Stimulated activated CD4-positive, alpha-beta T cell treated with anti-CD3 and anti-CD28 coated beads, Interleukin-15, amount 100 ng/mL, for 24 hours (primary cell): Measurements from ENCODE around the gene ZNF740.
A peak's percentile ranks its signal among the peaks of the same experiment; 100 is the strongest.
"Not testable (repeated sequence)": the region's sequence is repeated elsewhere in the genome, so short reads cannot be mapped to it uniquely, and the experiment has no call there.

ENCODE experiments used
- DNase-seq: peaks from one replicate; pipeline ENCODE4 v3.0.0-alpha.2; 2020

Gene ZNF740

DNA sequence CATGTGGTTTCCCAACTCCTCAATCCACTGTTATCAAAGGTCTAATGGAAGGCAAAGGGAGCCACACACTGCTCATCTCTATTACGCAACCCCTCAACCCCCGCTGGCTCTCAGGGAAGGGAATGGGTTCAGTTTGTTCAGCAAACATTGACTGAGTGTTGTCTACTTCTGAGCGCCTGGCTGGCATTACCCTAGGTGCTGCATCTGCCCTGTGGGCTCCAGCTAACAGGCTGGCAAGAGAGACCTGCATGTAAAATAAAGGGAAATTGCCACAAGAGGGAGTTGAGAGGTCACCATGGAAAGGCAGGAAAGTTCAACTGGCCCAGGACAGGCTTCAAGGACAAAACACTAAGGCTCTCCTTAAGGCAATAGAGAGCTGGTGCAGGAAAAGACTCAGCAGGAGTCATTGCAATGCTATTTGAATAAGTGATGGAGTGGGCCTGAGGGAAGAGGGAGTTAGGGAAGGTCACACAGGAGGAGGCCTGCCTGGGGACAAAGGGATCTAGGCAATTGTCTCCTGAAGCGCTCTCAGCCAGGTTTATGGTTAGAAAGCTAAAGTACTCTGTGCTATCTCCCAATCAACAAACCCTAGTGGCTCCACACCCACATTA, 5.5 kb upstream of the ZNF740 start:
- no peak for DNase-seq

DNA sequence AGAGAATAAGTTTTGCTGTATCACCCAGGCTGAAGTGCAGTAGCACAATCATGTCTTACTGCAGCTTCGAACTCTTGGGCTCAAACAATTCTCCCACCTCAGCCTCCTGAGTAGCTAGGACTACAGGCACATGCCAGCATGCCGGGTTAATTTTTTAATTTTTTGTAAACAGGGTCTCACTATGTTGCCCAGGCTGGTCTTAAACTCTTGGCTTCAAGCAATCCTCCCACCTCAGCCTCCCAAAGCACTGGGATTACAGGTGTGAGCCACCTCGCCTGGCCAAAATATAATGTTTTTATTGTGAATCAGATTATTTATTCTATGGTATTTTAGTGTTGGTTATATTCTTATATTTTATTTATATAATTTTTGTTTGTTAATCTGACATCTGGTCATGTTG, 3.8 kb upstream of the ZNF740 start:
- no peak for DNase-seq

DNA sequence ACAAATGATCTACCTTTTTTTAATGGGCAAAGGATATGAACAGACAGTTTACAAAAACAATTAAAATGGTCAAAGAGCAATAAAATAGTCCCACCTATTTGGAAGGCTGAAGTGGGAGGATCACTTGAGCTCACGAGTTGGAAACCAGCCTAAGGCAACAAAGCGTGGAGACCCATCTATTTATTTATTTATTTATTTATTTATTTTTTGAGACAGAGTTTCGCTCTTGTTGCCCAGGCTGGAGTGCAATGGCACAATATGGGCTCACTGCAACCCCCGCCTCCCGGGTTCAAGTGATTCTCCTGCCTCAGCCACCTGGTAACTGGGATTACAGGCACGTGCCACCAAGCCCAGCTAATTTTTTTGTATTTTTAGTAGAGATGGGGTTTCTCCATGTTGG, 3.1 kb upstream of the ZNF740 start:
- DNase-seq, result not testable (repeated sequence)

DNA sequence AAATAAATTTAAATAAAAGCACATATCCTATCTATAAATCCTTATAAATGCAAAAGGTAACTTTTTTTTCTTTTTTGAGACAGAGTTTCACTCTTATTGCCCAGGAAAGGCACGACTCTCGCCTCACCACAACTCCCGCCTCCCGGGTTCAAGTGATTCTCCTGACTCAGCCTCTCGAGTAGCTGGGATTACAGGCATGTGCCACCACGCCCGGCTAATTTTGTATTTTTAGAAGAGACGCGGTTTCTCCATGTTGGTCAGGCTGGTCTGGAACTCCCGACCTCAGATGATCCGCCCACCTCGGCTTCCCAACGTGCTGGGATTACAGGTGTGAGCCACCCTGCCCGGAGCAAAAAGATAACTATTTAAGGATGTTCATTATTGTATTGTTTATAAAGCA, 1.7 kb upstream of the ZNF740 start:
- not testable (repeated sequence) for DNase-seq

DNA sequence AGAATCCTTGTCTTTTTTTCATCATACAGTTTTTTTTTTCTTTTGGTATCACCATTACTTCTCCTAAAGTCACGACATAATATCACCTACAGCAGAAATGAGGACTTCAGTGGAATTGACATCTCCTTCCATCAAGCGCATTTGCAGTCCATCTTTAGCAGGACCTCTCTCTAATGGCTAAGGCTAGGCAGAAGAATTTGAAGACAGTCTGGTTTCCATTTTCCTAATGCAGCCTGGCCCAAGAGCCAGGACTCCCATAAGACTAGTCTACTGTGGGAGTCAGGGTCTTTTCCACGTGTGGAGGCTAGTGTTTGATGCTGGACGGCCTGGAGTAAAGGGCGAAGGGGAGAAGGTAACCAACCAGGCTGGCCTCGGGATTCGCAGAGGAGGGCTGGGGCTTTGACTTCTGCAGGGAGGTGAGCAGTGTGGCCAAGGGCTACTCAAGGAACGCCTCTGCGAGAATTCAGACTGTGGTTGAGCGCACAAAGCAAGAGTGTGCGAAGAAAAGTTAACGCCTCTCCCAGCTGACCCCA, 769 bp upstream of the ZNF740 start:
- DNase-seq, result no peak

DNA sequence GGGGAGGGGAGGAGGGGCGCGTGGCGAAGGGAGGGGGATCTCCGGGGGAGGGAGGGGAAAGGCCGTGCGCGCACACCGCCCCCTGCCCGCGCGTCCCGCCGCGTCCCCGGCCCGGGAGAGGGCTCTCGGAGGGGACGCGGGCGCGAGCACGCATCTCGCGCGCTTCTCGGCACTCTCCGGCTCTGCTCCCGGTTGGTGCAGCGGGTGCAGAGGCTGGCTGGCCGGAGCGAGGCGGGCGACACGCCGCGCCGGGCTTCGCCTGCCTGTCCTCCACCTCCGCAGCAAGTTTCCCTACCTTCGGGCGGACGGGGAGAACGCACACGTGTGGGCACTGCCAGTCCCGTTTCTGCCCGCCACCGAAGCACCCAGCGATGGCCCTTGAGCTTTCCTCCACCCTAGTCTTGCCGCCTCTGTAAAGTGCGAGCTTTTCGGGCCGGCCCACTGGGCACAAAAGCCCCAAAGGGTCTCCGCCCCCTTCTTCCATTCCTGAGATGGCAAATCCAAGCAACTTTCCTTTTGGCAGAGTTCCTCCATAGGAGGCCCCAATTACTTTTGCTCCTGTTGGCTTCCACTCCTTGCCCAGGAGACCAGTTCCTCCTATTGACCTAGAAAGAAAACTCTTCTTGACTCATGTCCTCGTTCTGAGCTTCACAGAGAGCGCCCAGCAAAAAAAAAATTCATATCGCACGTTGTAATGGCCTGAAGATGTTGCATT, 566 bp downstream of the ZNF740 start:
- peak; percentile 88 for DNase-seq

DNA sequence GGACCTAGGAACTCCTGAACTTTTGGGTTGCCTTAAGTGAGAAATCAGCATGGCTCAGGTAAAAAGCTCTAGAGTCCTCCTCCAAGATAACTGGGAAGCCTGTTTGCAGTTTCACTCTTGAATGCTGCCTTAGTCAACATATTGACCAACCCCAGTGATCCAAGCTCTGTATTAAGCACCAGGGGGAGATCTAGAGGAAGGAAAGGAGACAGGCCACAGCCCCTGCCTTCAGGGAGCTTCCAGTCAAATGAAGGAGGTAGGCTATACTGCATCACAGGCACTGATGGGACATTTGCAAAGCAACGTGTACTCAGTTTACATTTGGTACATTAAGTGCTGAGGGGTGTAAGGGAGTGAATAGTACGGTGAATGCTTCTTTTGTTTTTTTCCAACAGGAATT, 1.4 kb downstream of the ZNF740 start:
- no peak for DNase-seq

DNA sequence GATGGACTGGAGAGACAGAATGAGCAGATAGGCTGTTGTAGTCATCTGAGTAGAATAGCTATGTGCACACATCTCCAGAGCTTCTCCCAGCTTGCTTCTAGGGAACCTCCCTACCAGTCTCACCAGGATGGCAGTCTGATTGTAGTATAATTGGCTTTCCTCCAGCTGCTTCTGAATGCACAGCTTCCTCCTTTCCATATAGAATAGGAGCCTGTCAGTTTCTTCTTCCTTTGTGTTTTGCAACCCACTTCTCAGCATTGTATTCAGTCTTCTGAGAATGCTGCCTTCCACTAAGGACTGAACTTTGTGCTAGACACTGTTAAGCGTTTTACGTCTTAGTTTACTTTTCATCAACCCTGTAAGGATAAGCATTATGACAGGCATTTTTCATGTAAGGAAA, 2.4 kb downstream of the ZNF740 start:
- DNase-seq, result no peak

DNA sequence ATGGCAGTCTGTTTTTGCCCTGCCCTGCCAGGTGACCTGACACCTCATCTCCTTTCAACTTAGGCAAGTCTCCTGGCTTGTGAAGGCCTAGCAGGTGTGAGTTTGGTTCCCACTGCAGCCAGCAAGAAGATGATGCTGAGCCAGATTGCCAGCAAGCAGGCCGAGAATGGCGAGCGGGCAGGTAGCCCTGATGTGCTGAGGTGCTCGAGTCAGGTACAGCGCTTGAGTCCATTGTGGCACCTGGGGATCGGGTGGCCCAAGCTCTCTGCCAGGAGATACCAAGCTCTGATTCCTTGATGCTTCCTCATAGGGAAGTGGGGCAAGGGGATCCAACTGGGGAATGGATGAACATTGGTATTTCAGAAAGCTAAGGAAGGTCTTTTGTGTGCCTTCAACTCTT, 4.3 kb downstream of the ZNF740 start:
- no peak for DNase-seq

DNA sequence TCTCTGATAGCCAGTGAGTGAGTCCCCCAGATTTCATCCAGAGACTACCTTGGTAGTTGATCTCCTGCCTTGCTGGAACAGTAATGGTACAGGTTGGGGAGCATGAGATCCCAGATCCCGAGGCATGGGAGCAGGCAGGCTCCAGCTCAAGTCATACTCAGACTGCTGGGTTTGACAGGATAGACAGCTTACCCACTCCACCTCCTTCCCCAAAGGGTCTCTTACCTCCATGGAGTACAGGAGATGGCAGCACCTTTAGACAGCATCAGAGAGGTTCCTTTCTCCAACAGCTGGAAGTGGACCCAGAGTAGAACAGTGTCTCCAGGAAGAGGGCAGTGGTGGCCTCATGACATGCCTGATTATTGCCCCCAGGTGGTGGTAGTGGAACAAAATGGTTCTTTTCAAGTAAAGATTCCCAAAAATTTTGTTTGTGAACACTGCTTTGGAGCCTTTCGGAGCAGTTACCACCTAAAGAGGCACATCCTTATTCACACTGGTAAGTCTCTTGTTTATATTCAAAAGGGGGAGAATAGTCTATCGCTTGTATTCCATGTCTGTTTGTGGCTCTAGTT, 5.1 kb downstream of the ZNF740 start:
- no peak for DNase-seq

DNA sequence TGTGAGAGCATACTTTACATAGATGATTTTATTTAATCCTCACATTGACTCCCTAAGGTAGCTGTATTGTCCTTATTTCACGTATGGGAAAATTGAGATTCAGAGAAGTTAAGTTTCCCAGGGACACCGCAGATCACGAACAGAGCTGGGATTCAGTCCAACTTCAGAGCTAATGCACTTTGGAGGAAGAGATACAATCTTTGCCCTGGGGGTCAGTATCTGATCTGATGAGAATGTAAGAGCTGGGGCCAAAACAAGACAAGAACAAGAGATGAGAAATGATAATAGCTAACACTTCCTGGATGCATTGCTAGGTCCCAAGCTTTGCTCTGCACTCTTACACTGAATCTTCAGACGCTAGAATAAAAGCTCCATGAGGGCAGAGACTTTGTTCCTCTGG, 6.2 kb downstream of the ZNF740 start:
- DNase-seq, result no peak

DNA sequence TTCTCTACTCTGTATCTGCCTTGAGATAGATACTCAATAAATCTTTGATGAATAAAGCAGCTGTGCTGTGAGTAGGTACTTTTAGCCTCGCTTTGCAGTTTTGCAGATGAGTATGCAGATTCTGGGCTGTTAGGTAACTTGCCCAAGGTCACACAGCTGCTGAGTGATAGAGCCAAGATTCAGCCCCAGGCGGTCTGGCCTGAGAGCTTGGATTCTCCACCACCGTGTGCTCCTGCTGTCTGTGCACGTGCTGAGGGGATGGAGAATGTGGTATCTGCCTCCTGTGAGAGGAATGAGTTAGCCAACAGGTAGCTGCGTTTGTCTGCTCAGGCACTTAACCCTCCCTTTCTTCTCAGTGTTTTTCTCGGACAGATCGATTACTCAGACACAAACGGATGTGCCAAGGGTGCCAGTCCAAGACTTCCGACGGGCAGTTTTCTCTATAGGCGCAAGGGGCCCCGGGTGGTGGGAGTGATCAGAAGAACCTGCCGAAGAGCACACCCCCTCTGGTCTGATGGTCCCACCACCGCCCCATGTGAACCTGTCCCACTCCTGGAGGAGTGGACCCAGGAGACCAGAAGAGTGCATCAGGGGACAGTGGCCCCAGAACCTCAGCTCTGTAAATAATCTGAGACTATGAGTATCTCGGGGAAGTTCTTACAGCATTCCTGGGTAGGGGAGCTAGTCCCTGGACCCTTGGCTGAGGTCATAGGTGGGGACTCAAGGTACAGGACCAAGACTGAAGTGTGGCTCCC, 6.8 kb downstream of the ZNF740 start:
- no peak for DNase-seq

DNA sequence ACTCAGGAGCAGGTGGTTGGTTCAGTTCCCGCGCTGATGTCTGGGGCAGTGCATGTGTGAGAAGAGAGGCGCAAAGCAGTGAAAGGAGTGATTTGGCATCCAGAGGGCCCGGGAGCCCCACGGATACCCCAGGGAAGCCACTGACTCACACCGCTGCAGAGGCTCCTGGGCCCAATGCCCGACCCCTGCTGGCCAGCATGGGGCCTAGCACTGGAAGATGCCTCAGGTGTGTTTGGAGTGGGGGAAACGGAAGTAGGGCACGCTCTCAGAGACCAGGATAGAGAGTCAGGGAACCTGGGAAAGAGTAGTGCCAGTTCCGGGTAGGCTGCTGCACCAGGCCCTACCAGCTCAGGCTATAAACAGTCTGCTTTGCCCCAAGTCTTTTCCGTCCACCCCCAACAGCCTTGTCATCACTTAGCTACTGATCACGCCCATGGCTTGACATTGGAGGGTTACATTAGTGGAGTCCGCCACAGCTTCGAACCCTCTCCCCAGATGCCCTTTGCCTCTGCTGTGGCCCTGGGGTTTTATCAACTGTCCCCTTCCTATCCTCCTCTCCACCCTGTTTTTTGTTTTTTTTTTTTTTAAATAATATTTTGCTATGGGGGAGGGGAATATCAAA, 9.7 kb downstream of the ZNF740 start:
- peak; percentile 66 for DNase-seq

DNA sequence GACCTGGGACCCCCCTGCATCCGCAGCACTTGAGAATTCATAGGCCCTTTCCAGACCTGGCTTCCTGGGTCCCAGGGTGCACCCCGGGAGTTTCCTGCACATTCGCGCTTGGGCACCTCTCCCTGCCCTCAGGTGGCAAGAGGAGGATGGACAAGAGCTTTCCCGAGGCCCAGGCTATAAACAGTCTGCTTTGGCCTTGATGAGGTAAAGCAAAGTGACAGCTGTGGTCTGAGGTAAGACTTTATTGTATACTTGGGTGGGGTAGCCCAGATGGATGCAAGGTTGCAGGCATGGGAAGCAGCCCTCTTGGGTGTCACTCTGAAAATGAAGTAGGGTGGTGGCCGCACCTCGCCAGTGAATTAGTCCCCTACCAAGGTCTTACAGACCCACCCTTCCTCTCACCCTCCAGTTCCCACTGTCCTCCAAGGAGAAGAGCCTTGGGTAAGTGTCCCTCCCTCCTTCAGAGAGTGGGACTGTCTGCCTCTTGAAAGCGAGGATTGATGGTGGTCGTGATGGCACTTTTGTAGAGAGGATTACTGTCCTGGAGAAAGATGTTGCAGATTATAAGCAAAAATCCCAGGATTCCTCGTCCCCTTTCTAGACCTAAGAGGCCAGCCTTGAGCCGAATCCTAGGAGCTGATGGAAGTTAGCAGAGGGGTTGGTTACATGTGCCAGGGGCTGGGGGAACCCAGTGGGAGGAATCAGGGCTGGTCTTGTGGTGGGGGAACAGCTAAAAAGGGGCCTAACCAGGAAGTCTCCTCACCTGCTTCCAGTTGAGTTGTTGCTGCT, 10.8 kb downstream of the ZNF740 start:
- no peak for DNase-seq

DNA sequence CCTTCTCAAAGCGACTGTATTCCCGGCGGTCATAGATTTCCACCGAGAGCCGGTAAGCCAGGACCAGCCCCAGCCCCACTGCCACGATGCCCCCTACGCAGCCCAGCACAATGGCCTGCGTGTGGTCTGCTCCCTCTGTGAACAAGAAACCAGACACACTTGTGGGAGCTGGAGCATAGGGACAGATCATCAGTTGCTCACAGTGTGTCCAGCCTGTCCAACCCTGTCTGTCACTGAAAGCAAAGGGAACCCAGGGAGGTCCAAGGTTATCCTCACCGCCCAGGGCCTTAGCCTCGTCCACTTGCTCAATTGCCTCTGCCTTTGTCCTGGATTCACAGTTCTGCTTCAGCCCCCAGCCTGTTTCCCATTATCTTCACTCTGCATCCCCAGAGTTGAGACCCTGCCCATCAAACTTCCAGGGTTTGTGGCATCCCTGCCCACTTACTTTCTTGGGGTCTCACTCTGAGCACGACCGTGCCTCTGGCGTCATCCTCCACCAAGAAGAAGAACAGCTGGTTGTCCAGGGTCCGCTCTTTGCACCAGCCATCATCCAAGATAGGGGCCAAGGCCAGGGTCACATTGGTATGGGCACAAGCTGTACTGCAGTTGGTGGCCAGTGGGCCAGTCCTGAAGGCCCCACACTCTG, 11.5 kb downstream of the ZNF740 start:
- no peak for DNase-seq

DNA sequence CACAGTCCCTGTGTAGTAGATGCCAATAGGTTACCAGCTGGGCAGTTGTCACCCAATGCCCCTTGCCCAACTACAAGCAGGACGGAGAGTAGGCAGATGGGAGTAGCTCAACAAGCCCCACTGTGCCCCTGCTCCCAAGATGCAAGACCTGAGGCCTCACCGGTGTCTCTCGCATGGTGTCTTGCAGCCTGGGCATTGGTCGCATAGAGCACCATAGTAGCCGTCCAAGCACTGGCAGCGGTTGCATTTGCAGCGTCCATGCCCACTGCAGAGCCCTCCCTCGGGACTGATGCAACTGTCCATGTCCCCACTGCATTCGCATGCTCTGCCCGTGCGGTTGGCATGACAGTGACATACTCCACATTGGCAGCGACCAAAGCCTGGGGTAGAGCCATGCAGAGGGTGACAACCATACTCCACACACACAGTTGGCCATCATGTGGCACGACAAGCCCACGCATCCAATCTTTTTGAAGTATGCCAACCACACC, 12.1 kb downstream of the ZNF740 start:
- no peak for DNase-seq

DNA sequence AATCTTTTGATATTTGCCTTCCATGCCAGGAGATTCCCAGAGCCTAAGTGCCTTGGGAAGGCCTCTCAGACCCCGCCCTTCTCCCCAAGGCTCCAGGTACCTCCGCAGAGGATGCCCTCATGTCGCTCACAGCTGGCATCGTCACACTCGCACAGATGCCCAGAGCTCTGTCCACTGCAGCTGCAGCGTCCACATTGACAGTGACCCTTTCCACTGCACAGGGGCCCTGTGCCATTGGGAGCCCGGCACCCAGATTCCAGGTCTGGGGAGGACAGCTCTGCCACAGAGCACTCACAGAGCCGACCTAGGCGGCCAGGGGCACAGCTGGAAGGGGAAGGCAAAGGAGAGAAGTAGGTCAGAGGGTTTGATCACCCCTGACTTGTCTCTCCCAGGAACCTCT, 12.5 kb downstream of the ZNF740 start:
- DNase-seq, result no peak

DNA sequence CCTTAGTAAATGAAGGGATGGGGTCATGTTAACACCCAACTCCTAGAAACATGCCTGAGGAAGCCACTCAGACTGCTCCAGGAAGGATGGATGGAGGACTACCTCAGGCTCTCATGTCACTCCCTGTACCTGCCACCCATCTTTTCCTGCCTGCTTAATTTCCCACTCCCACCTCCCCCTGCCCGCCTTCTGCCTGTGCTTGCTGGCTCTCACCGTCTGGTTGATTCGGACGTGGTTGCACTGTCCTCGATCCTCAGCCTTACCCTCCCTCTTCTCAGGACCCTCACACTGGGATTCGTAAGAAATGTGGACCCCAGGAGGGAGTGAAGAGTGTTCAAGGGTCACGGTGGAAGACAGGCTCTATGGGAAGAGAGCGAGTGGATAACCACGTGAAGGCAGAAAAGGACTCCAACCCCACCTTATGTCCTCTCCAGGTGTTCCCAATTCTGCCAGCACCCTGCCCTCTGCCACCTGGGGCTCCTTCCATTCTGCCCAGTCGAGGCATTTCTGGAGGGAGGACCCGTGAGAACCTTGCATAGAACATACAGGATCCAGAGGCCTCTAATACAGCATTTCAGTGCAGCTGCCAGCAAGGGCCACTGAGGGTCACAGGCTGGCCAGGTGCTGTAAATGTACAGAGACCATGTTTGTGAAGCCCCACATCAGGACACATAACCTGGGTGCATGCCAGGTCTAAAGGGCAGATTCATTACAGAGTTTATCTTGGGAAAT, 13.6 kb downstream of the ZNF740 start:
- DNase-seq, result no peak

DNA sequence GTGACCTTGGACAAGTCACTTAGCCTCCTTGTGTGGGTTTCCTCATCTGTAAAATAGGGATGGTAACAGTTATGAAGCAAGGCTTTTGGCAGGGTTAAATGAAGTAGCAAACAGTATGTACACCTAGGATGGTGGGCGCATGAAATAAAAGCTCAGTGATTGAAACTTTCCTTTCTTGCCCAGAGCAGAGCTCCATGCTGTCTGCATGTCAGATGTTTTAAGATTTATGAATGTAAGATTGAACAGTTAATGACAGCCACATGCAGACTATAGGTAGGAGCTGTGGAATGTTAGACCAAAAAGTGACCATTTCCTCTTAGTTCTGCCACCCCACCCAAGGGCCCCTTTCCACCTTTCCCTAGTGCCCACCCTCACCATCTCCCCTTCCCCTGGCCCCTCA, 14.5 kb downstream of the ZNF740 start:
- DNase-seq, result no peak

DNA sequence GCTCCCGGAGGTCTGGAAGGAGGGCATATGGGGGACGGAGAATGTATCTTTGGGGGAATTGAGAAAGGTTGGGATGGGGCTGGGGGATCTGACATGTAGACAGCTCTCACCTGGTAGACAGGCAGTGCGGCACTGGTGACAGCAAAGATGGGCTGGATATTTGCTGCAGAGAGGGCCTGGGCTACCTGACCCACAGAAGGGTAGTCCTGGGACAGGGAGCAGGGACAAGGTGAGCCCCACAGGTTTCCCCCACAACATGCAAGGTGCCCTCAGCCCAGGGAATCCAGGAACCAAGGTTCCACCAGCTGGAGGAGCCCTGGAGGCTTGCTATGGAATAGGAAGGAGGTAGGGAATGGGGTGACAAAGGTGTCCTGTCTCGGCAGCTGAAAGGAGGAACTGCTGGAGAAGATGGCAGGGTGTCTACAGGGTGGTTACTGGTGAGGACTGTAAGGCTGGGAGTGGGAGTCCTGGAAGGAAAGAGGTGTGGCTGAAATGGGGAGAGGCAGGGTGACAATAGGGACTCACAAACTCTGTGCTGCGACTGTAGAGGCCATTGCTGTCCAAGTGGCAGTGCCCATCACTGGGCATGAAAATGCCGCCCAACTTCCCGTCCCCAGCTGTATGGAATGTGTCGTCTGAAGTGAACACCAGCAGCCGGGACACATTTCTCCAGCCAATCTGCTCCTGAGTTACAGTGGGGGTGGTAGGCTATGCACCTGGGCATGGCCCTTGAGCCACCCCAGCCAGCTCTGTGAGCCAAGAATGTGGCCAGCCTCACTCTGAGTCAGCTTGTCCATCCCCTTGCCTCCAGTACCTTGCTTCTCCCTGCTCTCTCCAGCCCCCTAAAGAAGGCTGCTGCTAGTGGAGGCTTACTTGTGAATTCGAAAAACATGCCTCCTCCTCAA, 15.2 kb downstream of the ZNF740 start:
- no peak for DNase-seq
